Activated CD4-positive, alpha-beta T cell treated with anti-CD3 and anti-CD28 coated beads, Interleukin-2, amount 10 ng/mL, durations not matched to agents 7 days and 5 days (primary cell): ENCODE measurements around the gene MICAL2. TPM values are rescaled to one million over a fixed set of nuclear protein-coding genes. Genes with fewer than 3 reads are reported as not detected.
A peak's percentile ranks its signal among the peaks of the same experiment; 100 is the strongest.

Experiments used
- CTCF ChIA-PET: fragments of 350-600 bp; sonication (Branson Sonifier 250); formaldehyde crosslinking; loops from one replicate; lab custom pipeline; 2021; ENCODE audit warnings: antibody characterized with exemption; lab: Charles Lee
- POLR2A ChIA-PET: fragments of 350-600 bp; sonication (Branson Sonifier 250); formaldehyde crosslinking; loops from one replicate; lab custom pipeline; 2021; ENCODE audit warnings: antibody characterized with exemption; lab: Charles Lee
- DNase-seq: peaks from one replicate; pipeline ENCODE4 v3.0.0-alpha.2; 2020
- H3K27ac Mint-ChIP-seq: one replicate; pipeline ENCODE4 v1.8.0; 2021; ENCODE audit warnings: mild to moderate bottlenecking, moderate library complexity, mixed read lengths
- H3K27me3 Mint-ChIP-seq: one replicate; pipeline ENCODE4 v1.8.0; 2021; ENCODE audit warnings: mixed read lengths
- H3K36me3 Mint-ChIP-seq: one replicate; pipeline ENCODE4 v1.8.0; 2021; ENCODE audit warnings: low read depth, mixed read lengths
- H3K4me1 Mint-ChIP-seq: one replicate; pipeline ENCODE4 v1.8.0; 2021; ENCODE audit warnings: mixed read lengths
- H3K4me3 Mint-ChIP-seq: one replicate; pipeline ENCODE4 v1.8.0; 2021; ENCODE audit warnings: mild to moderate bottlenecking, moderate library complexity, mixed read lengths
- H3K9me3 Mint-ChIP-seq: one replicate; pipeline ENCODE4 v1.8.0; 2021; ENCODE audit warnings: mixed read lengths
- total RNA-seq, 2 experiments: library from RNA; stranded (reverse); gene quantifications; one replicate each; pipeline ENCODE4 v1.2.3, GENCODE V29; 2021

The MICAL2 gene
- total RNA-seq, 2 experiments from 2014 or later, result 45.5 to 47.3 TPM

GRCh38 chr11:12198251-12199222 is 88.1 kb downstream of the MICAL2 start:
- ChIA-PET POLR2A (interaction anchor here (0.5 to 2.1 kb wide), 6 partner anchors 9 to 64 kb away, joined by 3 to 7 read pairs (median 3); no protein-coding TSS in a partner anchor), CTCF (interaction anchor here (0.6 to 6.5 kb wide), 14 partner anchors 10 to 111 kb away, joined by 3 to 53 read pairs (median 5); no protein-coding TSS in a partner anchor)
- peaks cover 71% of the 10 kb centered on the region for H3K4me1 Mint-ChIP-seq
- DNase-seq, result no peak
- H3K4me3 Mint-ChIP-seq, result peak overlapping the region; percentile 81
- no peaks in the 10 kb centered on the region for H3K27me3 Mint-ChIP-seq
- H3K27ac Mint-ChIP-seq, result peak overlapping the region; percentile 96
- peaks cover 2% of the 10 kb centered on the region for H3K9me3 Mint-ChIP-seq
- peaks cover 19% of the 10 kb centered on the region for H3K36me3 Mint-ChIP-seq

- CTCF ChIA-PET, result interaction anchor here (0.6 to 6.5 kb wide), 20 partner anchors 7 to 152 kb away, joined by 3 to 53 read pairs (median 5); no protein-coding TSS in a partner anchor
- Mint-ChIP-seq H3K27ac (peak overlapping the region; percentile 96), H3K4me3 (peak overlapping the region; percentile 81), H3K36me3 (peaks cover 24% of the 10 kb centered on the region), H3K4me1 (peaks cover 66% of the 10 kb centered on the region), H3K9me3 (peaks cover 2% of the 10 kb centered on the region), H3K27me3 (no peaks in the 10 kb centered on the region)
- POLR2A ChIA-PET, result interaction anchor here (0.8 to 2.1 kb wide), 5 partner anchors 10 to 36 kb away, joined by 3 to 7 read pairs (median 3); no protein-coding TSS in a partner anchor
- DNase-seq, result no peak
Measured at GRCh38 chr11:12199231-12199948, 89.0 kb downstream of the MICAL2 start.

GRCh38 chr11:12200279-12200990 is 90.0 kb downstream of the MICAL2 start:
- ChIA-PET CTCF (interaction anchor here (0.7 to 6.5 kb wide), 14 partner anchors 8 to 153 kb away, joined by 3 to 53 read pairs (median 5); no protein-coding TSS in a partner anchor), POLR2A (interaction anchor here (1.2 to 2.1 kb wide), 2 partner anchors 11 to 24 kb away, joined by 3 to 7 read pairs; no protein-coding TSS in a partner anchor)
- Mint-ChIP-seq H3K36me3 (peaks cover 34% of the 10 kb centered on the region), H3K4me3 (no peak overlapping the region), H3K27ac (no peak overlapping the region), H3K27me3 (no peaks in the 10 kb centered on the region), H3K9me3 (peaks cover 2% of the 10 kb centered on the region), H3K4me1 (peaks cover 57% of the 10 kb centered on the region)
- no peak for DNase-seq

- Mint-ChIP-seq H3K27me3 (no peaks in the 10 kb centered on the region), H3K36me3 (peaks cover 41% of the 10 kb centered on the region), H3K4me3 (no peak overlapping the region), H3K4me1 (peaks cover 54% of the 10 kb centered on the region), H3K27ac (no peak overlapping the region), H3K9me3 (peaks cover 2% of the 10 kb centered on the region)
- no peak for DNase-seq
- ChIA-PET CTCF (interaction anchor here (0.8 to 6.5 kb wide), 7 partner anchors 9 to 44 kb away, joined by 3 to 53 read pairs (median 4); no protein-coding TSS in a partner anchor), POLR2A (no interaction called here)
Measured at GRCh38 chr11:12200991-12201985, 90.9 kb downstream of the MICAL2 start.

- POLR2A ChIA-PET, result no interaction called here
- H3K4me3 Mint-ChIP-seq, result no peak overlapping the region
Measured at GRCh38 chr11:12202661-12203310, 92.4 kb downstream of the MICAL2 start.

GRCh38 chr11:12204506-12204905 is 94.1 kb downstream of the MICAL2 start:
- no peak for DNase-seq
- POLR2A ChIA-PET, result no interaction called here
- Mint-ChIP-seq H3K4me3 (no peak overlapping the region), H3K9me3 (peaks cover 2% of the 10 kb centered on the region), H3K4me1 (peaks cover 36% of the 10 kb centered on the region), H3K36me3 (peaks cover 52% of the 10 kb centered on the region), H3K27ac (no peak overlapping the region), H3K27me3 (no peaks in the 10 kb centered on the region)
- CTCF ChIA-PET, result interaction anchor here (2.1 to 5.4 kb wide), 2 partner anchors 13 to 18 kb away, joined by 7 to 37 read pairs; no protein-coding TSS in a partner anchor

More at GRCh38 chr11:12202661-12203310, 92.4 kb downstream of the MICAL2 start:
- DNase-seq, result no peak
- CTCF ChIA-PET, result interaction anchor here (0.6 to 1.5 kb wide), 5 partner anchors 18 to 85 kb away, joined by 3 to 5 read pairs (median 4); no protein-coding TSS in a partner anchor
- Mint-ChIP-seq H3K4me1 (peaks cover 50% of the 10 kb centered on the region), H3K27me3 (no peaks in the 10 kb centered on the region), H3K27ac (no peak overlapping the region), H3K9me3 (peaks cover 2% of the 10 kb centered on the region), H3K36me3 (peaks cover 43% of the 10 kb centered on the region)

GRCh38 chr11:12205330-12205729 is 94.9 kb downstream of the MICAL2 start:
- DNase-seq, result no peak
- Mint-ChIP-seq H3K4me3 (no peak overlapping the region), H3K27me3 (no peaks in the 10 kb centered on the region), H3K36me3 (peaks cover 56% of the 10 kb centered on the region), H3K9me3 (peaks cover 2% of the 10 kb centered on the region), H3K4me1 (peaks cover 28% of the 10 kb centered on the region), H3K27ac (peak overlapping the region; percentile 3)
- ChIA-PET POLR2A (no interaction called here), CTCF (interaction anchor here (0.9 to 5.4 kb wide), 4 partner anchors 10 to 119 kb away, joined by 3 to 37 read pairs (median 5); no protein-coding TSS in a partner anchor)

GRCh38 chr11:12206529-12206928 is 96.1 kb downstream of the MICAL2 start:
- peaks cover 23% of the 10 kb centered on the region for H3K4me1 Mint-ChIP-seq
- H3K4me3 Mint-ChIP-seq, result no peak overlapping the region
- H3K9me3 Mint-ChIP-seq, result peaks cover 2% of the 10 kb centered on the region
- peak overlapping the region; percentile 26 for H3K27ac Mint-ChIP-seq
- no peak for DNase-seq
- H3K36me3 Mint-ChIP-seq, result peaks cover 60% of the 10 kb centered on the region
- ChIA-PET POLR2A (no interaction called here), CTCF (interaction anchor here (0.6 to 5.4 kb wide), 6 partner anchors 9 to 24 kb away, joined by 3 to 37 read pairs (median 4); no protein-coding TSS in a partner anchor)
- no peaks in the 10 kb centered on the region for H3K27me3 Mint-ChIP-seq

- Mint-ChIP-seq H3K27me3 (no peaks in the 10 kb centered on the region), H3K9me3 (peaks cover 2% of the 10 kb centered on the region), H3K27ac (no peak overlapping the region), H3K36me3 (peaks cover 61% of the 10 kb centered on the region), H3K4me1 (peaks cover 23% of the 10 kb centered on the region), H3K4me3 (no peak overlapping the region)
- POLR2A ChIA-PET, result interaction anchor here (0.6 kb wide), 1 partner anchor 122 kb away, joined by 3 read pairs; no protein-coding TSS in a partner anchor
- DNase-seq, result no peak
- CTCF ChIA-PET, result interaction anchor here (0.8 to 5.4 kb wide), 7 partner anchors 8 to 29 kb away, joined by 3 to 37 read pairs (median 4); no protein-coding TSS in a partner anchor
Measured at GRCh38 chr11:12207384-12208150, 97.2 kb downstream of the MICAL2 start.

GRCh38 chr11:12209096-12209495 is 98.7 kb downstream of the MICAL2 start:
- peaks cover 60% of the 10 kb centered on the region for H3K36me3 Mint-ChIP-seq
- no peaks in the 10 kb centered on the region for H3K9me3 Mint-ChIP-seq
- H3K27ac Mint-ChIP-seq, result no peak overlapping the region
- ChIA-PET POLR2A (no interaction called here), CTCF (interaction anchor here (1.8 to 5.4 kb wide), 3 partner anchors 10 to 24 kb away, joined by 4 to 37 read pairs (median 14); no protein-coding TSS in a partner anchor)
- no peak for DNase-seq
- no peaks in the 10 kb centered on the region for H3K27me3 Mint-ChIP-seq
- peaks cover 19% of the 10 kb centered on the region for H3K4me1 Mint-ChIP-seq
- no peak overlapping the region for H3K4me3 Mint-ChIP-seq
